ENCODE data around the gene SGCD.

GRCh38 chr5:156486394-156487238, 159.7 kb downstream of the SGCD start:
- no peak for TF ChIP-seq CTCF (conservative IDR thresholded peaks at IDR 0.05; ENCODE audit: low read length)
- TF ChIP-seq EZH2phosphoT487 (IDR thresholded peaks at IDR 0.05; ENCODE audit: borderline replicate concordance, low read depth, low read length), result no peak

All from OCI-LY7 (cell line).